ENCODE data around the gene CHCHD10. TPM values are rescaled to one million over a fixed set of nuclear protein-coding genes. Genes with fewer than 3 reads are reported as not detected.

Gene CHCHD10
- total and polyA plus RNA-seq, 10 of the 15 experiments (the other 5 are each of a cell fraction or from before 2014, with no cell fraction given): 13.2 to 241 (median 128) TPM

Other genes starting within 250 kb of the CHCHD10 start
Only the 7 nearest of the 17 such genes appear.
- gene RGL4, start 77.0 kb downstream of the CHCHD10 start, total RNA-seq (2014; rRNA removed): 1.5 and 5.0 TPM in 2 replicates
- gene RGL4, start 77.0 kb downstream of the CHCHD10 start, total RNA-seq (2014; rRNA removed; fragmentation: Illumina TruSeq; extraction: Trizol): 2.1 and 2.7 TPM in 2 replicates
- 1.7 TPM in 2 replicates for gene RGL4, start 77.0 kb downstream of the CHCHD10 start, total RNA-seq (2021)
- not detected in 2 replicates for gene RGL4, start 77.0 kb downstream of the CHCHD10 start, polyA plus RNA-seq (2011; rRNA removed)
- gene RGL4, start 77.0 kb downstream of the CHCHD10 start, polyA plus RNA-seq (2014; fragmentation: Illumina TruSeq; extraction: Trizol): 0.63 and 1.4 TPM in 2 replicates
- gene RGL4, start 77.0 kb downstream of the CHCHD10 start, polyA plus RNA-seq (2014; fragmentation: Nextera tagmentation; extraction: Ambion mirVana): 1 to 10 TPM; 1.8 to 2.0 TPM
- gene RGL4, start 77.0 kb downstream of the CHCHD10 start, polyA plus RNA-seq (2014; rRNA removed): 2.0 and 3.5 TPM in 2 replicates
- 1 to 10 TPM; 7.6 to 9.0 TPM for gene RGL4, start 77.0 kb downstream of the CHCHD10 start, polyA plus RNA-seq (2016; fragmentation: Nextera tagmentation; extraction: Ambion mirVana)
- 1.6 and 1.7 TPM in 2 replicates for gene ZNF70, start 16.9 kb downstream of the CHCHD10 start, total RNA-seq (2014; rRNA removed)
- gene ZNF70, start 16.9 kb downstream of the CHCHD10 start, total RNA-seq (2014; rRNA removed; fragmentation: Illumina TruSeq; extraction: Trizol): 1.6 and 1.8 TPM in 2 replicates
- gene ZNF70, start 16.9 kb downstream of the CHCHD10 start, total RNA-seq (2021): 2.3 and 2.4 TPM in 2 replicates
- 0.24 and 0.33 TPM in 2 replicates for gene ZNF70, start 16.9 kb downstream of the CHCHD10 start, polyA plus RNA-seq (2011; rRNA removed)
- 1.1 and 1.3 TPM in 2 replicates for gene ZNF70, start 16.9 kb downstream of the CHCHD10 start, polyA plus RNA-seq (2014; fragmentation: Illumina TruSeq; extraction: Trizol)
- under 1 TPM; 0.15 to 0.21 TPM for gene ZNF70, start 16.9 kb downstream of the CHCHD10 start, polyA plus RNA-seq (2014; fragmentation: Nextera tagmentation; extraction: Ambion mirVana)
- 0.94 and 1.2 TPM in 2 replicates for gene ZNF70, start 16.9 kb downstream of the CHCHD10 start, polyA plus RNA-seq (2014; rRNA removed)
- gene ZNF70, start 16.9 kb downstream of the CHCHD10 start, polyA plus RNA-seq (2016; fragmentation: Nextera tagmentation; extraction: Ambion mirVana): under 1 TPM; 0.69 to 0.76 TPM
- 27.4 and 31.2 TPM in 2 replicates for gene VPREB3, start 13.5 kb downstream of the CHCHD10 start, total RNA-seq (2014; rRNA removed)
- gene VPREB3, start 13.5 kb downstream of the CHCHD10 start, total RNA-seq (2014; rRNA removed; fragmentation: Illumina TruSeq; extraction: Trizol): 20.3 and 20.6 TPM in 2 replicates
- 24.1 and 25.7 TPM in 2 replicates for gene VPREB3, start 13.5 kb downstream of the CHCHD10 start, total RNA-seq (2021)
- gene VPREB3, start 13.5 kb downstream of the CHCHD10 start, polyA plus RNA-seq (2011; rRNA removed): 0.35 and 0.75 TPM in 2 replicates
- gene VPREB3, start 13.5 kb downstream of the CHCHD10 start, polyA plus RNA-seq (2014; fragmentation: Illumina TruSeq; extraction: Trizol): 9.5 and 21.9 TPM in 2 replicates
- gene VPREB3, start 13.5 kb downstream of the CHCHD10 start, polyA plus RNA-seq (2014; fragmentation: Nextera tagmentation; extraction: Ambion mirVana): 10 to 100 TPM; 55.0 to 79.5 TPM
- 41.3 and 42.9 TPM in 2 replicates for gene VPREB3, start 13.5 kb downstream of the CHCHD10 start, polyA plus RNA-seq (2014; rRNA removed)
- 1 to 10 TPM; 6.1 to 6.6 TPM for gene VPREB3, start 13.5 kb downstream of the CHCHD10 start, polyA plus RNA-seq (2016; fragmentation: Nextera tagmentation; extraction: Ambion mirVana)
- gene C22orf15, start 5.0 kb downstream of the CHCHD10 start, total RNA-seq (2014; rRNA removed): 0.16 and 0.40 TPM in 2 replicates
- not detected in 2 replicates for gene C22orf15, start 5.0 kb downstream of the CHCHD10 start, total RNA-seq (2014; rRNA removed; fragmentation: Illumina TruSeq; extraction: Trizol)
- 0.40 TPM in 1 of 2 replicates, not detected in the other for gene C22orf15, start 5.0 kb downstream of the CHCHD10 start, total RNA-seq (2021)
- gene C22orf15, start 5.0 kb downstream of the CHCHD10 start, polyA plus RNA-seq (2011; rRNA removed): 0.05 TPM in 1 of 2 replicates, not detected in the other
- gene C22orf15, start 5.0 kb downstream of the CHCHD10 start, polyA plus RNA-seq (2014; fragmentation: Illumina TruSeq; extraction: Trizol): 0.11 and 0.12 TPM in 2 replicates
- under 1 TPM in 1 of 2 experiments, not detected in 1; 0.07 TPM for gene C22orf15, start 5.0 kb downstream of the CHCHD10 start, polyA plus RNA-seq (2014; fragmentation: Nextera tagmentation; extraction: Ambion mirVana)
- gene C22orf15, start 5.0 kb downstream of the CHCHD10 start, polyA plus RNA-seq (2014; rRNA removed): 0.04 and 0.47 TPM in 2 replicates
- under 1 TPM; 0.13 to 0.23 TPM for gene C22orf15, start 5.0 kb downstream of the CHCHD10 start, polyA plus RNA-seq (2016; fragmentation: Nextera tagmentation; extraction: Ambion mirVana)
- 0.60 and 1.0 TPM in 2 replicates for gene MMP11, start 4.9 kb upstream of the CHCHD10 start, total RNA-seq (2014; rRNA removed)
- gene MMP11, start 4.9 kb upstream of the CHCHD10 start, total RNA-seq (2014; rRNA removed; fragmentation: Illumina TruSeq; extraction: Trizol): not detected in 2 replicates
- 0.41 and 0.48 TPM in 2 replicates for gene MMP11, start 4.9 kb upstream of the CHCHD10 start, total RNA-seq (2021)
- 0.12 TPM in 1 of 2 replicates, not detected in the other for gene MMP11, start 4.9 kb upstream of the CHCHD10 start, polyA plus RNA-seq (2011; rRNA removed)
- gene MMP11, start 4.9 kb upstream of the CHCHD10 start, polyA plus RNA-seq (2014; fragmentation: Illumina TruSeq; extraction: Trizol): 0.03 TPM in 1 of 2 replicates, not detected in the other
- under 1 TPM in 1 of 2 experiments, not detected in 1; 0.05 TPM for gene MMP11, start 4.9 kb upstream of the CHCHD10 start, polyA plus RNA-seq (2014; fragmentation: Nextera tagmentation; extraction: Ambion mirVana)
- 0.18 and 1.1 TPM in 2 replicates for gene MMP11, start 4.9 kb upstream of the CHCHD10 start, polyA plus RNA-seq (2014; rRNA removed)
- under 1 TPM; 0.20 to 0.48 TPM for gene MMP11, start 4.9 kb upstream of the CHCHD10 start, polyA plus RNA-seq (2016; fragmentation: Nextera tagmentation; extraction: Ambion mirVana)
- 167 and 177 TPM in 2 replicates for gene SMARCB1, start 19.0 kb upstream of the CHCHD10 start, total RNA-seq (2014; rRNA removed)
- gene SMARCB1, start 19.0 kb upstream of the CHCHD10 start, total RNA-seq (2014; rRNA removed; fragmentation: Illumina TruSeq; extraction: Trizol): 108 and 112 TPM in 2 replicates
- 179 and 185 TPM in 2 replicates for gene SMARCB1, start 19.0 kb upstream of the CHCHD10 start, total RNA-seq (2021)
- 183 and 187 TPM in 2 replicates for gene SMARCB1, start 19.0 kb upstream of the CHCHD10 start, polyA plus RNA-seq (2011; rRNA removed)
- 130 and 198 TPM in 2 replicates for gene SMARCB1, start 19.0 kb upstream of the CHCHD10 start, polyA plus RNA-seq (2014; fragmentation: Illumina TruSeq; extraction: Trizol)
- 10 to 100 TPM in 1 of 2 experiments, 1 to 10 TPM in 1; 9.1 to 17.9 TPM for gene SMARCB1, start 19.0 kb upstream of the CHCHD10 start, polyA plus RNA-seq (2014; fragmentation: Nextera tagmentation; extraction: Ambion mirVana)
- gene SMARCB1, start 19.0 kb upstream of the CHCHD10 start, polyA plus RNA-seq (2014; rRNA removed): 215 and 239 TPM in 2 replicates
- 100 to 1,000 TPM; 192 to 207 TPM for gene SMARCB1, start 19.0 kb upstream of the CHCHD10 start, polyA plus RNA-seq (2016; fragmentation: Nextera tagmentation; extraction: Ambion mirVana)
- 14.6 and 21.0 TPM in 2 replicates for gene DERL3, start 71.0 kb upstream of the CHCHD10 start, total RNA-seq (2014; rRNA removed)
- gene DERL3, start 71.0 kb upstream of the CHCHD10 start, total RNA-seq (2014; rRNA removed; fragmentation: Illumina TruSeq; extraction: Trizol): 8.7 and 9.4 TPM in 2 replicates
- 17.4 and 19.4 TPM in 2 replicates for gene DERL3, start 71.0 kb upstream of the CHCHD10 start, total RNA-seq (2021)
- 2.1 and 5.2 TPM in 2 replicates for gene DERL3, start 71.0 kb upstream of the CHCHD10 start, polyA plus RNA-seq (2011; rRNA removed)
- 2.3 and 7.4 TPM in 2 replicates for gene DERL3, start 71.0 kb upstream of the CHCHD10 start, polyA plus RNA-seq (2014; fragmentation: Illumina TruSeq; extraction: Trizol)
- 1 to 10 TPM; 4.1 to 6.4 TPM for gene DERL3, start 71.0 kb upstream of the CHCHD10 start, polyA plus RNA-seq (2014; fragmentation: Nextera tagmentation; extraction: Ambion mirVana)
- 28.1 and 29.7 TPM in 2 replicates for gene DERL3, start 71.0 kb upstream of the CHCHD10 start, polyA plus RNA-seq (2014; rRNA removed)
- gene DERL3, start 71.0 kb upstream of the CHCHD10 start, polyA plus RNA-seq (2016; fragmentation: Nextera tagmentation; extraction: Ambion mirVana): 10 to 100 TPM; 49.1 to 52.4 TPM

Measured in GM12878 (cell line).